Measurements from ENCODE around the gene IGFBP5.

The IGFBP5 gene

DNA sequence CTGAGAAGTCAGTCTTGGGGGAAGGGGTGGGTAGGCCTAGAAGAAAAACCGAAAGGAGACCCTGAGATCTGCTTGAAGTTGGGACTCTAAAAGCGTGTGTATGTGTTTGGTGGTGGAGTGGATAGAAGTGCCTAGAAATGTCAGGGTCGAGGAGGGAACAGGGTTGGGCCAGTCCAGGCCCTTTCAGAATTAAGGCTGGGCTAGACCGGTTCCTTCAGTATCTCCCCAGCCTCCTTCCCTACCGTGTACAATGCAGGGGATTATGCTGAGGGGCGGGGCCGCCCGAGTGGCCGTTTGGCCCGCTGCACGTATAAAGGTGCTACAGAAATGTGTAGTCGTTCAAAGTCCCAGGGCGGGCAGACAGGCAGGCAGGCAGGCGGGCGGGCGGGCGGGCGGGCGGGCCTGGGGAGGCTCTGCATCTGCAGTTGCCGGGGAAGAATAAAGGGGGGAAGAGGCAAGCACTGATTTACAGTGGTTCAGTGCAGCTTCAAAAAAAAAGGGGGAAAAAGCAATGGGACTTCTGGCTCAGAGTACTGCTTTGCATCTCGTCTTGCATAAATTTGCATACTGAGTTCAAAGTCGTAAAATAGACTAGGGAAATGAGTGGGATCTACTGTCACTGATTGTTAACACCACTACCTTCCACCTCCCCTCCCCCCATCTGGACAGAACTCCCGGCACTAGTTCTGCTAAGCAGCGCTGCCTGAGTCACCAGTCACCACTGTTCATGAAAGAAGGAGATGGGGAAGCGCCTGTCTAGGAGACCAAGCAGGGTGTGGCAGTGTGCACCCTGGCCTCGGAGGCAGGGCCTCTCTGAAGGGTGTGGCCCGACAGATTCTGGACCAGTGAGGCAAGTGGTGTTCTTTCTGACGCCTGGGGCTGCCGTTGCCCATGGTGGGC, 58.5 kb downstream of the IGFBP5 start:
- DNase-seq = no peak

DNA sequence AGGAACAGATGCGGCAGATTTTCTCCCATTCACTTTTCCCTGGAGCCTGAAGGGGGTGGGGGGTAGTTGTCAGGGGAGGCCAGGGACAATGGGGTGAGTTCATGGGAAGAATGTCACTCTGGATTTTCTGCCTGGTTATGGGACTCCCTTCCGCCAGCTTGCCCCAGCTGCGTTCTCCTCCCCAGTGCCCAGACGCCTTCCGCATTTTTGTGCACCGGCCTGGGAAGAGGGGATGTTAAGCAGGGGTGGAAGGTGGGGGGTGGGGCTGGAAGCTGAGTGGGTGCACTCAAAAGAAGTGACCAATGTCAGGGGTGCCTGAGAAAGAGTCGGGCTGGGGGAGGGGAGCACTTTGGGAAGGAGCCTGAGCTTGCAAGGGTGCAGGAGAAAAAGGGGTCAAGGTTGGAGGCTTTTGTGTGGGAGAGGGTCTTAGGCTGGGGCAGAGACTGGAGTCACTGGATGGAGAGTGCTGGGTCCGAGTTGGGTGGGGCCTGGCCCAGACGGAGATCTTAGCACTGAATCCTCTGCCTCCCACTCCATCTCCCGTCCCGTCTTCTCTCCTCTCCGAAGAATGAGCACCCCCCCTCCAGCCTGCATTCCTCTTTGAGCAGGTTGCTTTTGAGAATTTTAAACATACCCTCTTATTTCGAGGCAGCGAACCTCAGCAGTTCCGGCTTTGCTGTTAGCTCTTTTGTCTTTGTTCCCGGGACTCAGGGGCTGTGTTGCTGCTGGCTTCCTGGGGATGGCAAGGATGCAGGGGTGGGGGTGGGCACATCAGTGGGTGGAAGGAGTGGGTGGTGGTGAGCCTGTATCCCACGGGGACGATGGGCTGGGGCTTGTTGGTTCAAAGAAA, 59.4 kb downstream of the IGFBP5 start:
- DNase-seq = no peak

DNA sequence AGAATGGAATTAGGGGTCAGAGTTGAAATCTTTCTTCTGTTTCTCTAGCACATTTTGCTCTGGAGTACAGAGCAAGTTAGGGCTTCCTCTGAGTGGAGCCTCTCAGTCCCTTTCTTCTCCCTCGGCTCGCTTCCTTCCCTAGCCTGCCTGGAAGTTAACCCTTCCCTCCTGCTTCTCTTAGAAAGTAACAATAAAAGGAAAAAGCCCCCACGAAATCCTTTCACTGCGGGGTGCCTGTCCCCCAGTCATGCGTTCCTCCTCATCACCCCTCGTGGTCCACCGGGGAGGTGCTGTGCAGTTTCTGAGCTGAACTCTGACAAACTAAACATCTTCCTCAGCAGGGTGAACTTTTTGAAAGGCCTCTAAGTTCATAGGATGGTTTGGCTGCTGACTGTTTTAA, 60.2 kb downstream of the IGFBP5 start:
- no peak for DNase-seq

DNA sequence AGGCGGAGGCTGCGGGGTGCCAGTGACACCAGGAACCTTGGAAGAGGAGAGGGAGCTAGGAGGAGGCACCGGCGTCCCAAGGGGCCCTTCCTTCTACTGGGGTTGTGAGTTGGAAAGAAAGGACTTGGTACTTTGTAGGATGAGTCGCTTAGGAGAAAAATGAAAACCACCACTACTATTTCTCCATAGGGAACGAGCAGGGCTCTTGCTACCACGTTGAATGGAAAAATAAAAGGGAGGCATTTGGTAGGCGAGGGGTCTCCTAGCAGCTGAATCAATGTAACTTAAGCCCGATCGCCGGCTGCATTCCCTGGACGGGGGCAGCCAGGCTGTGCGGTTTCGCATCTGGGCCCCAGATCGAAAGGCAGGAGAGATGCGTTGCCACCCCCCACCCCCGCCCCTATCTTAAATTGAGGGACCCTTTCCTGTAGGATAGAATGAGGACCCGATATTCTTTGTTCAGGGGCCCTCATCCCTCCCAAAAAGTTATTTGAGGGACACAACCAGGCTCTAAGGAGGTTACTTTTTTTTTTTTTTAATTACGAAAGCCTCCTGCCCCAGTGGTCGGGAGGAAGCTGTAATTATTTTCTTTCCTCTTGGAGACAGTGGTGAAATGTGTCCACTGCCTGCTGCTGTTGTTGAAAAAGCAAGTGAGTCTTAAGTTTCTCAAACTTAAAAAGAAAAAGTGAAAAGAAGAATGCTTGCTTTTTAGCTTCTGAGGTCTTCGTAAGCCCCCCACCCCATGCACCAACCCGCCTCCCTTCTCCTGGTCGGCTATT, 60.8 kb downstream of the IGFBP5 start:
- no peak for DNase-seq

DNA sequence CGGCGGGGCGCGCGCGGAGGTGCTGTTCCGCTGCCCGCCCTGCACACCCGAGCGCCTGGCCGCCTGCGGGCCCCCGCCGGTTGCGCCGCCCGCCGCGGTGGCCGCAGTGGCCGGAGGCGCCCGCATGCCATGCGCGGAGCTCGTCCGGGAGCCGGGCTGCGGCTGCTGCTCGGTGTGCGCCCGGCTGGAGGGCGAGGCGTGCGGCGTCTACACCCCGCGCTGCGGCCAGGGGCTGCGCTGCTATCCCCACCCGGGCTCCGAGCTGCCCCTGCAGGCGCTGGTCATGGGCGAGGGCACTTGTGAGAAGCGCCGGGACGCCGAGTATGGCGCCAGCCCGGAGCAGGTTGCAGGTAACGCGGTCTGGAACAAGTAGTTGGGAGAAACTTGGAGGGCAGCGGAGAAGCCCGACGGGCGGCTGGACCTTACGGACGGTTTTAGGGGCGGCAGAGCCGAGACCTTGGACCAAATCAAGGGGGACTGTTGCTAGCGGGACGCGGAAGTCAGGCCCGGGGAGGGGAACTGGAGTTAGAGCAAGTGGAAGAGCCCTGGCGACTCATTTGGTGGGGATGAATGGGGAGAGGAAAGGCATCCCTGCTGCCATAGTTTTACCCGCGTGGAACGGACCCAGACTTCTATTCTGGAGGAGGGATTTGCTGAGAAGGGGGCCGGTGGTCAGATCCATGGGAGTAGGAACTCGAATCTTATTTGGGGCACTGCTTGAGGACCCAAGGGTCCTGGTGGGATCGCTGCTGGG, 61.6 kb downstream of the IGFBP5 start:
- no peak for DNase-seq

DNA sequence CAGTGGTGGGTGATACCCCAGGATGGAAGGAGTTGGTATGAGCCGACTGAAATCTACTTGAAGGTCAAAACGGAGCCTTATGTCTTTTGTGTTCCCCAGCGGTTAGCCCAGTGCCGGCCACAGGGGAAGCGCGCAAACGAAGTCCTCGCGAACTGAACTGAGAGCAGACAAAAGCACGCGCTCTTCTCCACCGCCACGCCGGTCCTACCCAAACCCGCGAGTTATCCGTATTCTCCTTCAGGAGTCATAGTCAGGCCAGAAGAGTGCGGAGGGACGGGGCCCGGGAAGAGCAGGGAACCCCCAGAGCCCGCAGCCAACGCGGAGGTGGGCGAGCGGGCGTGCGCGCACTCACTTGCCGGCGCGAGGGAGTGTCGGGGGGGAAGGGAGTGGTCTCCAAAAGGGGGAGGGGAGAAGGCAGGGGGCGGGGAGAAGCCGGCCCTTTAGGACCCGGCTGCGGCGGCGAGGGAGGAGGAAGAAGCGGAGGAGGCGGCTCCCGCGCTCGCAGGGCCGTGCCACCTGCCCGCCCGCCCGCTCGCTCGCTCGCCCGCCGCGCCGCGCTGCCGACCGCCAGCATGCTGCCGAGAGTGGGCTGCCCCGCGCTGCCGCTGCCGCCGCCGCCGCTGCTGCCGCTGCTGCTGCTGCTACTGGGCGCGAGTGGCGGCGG, 62.3 kb downstream of the IGFBP5 start, which contains the start of gene IGFBP2:
Gene IGFBP2, plus strand, starts transcription at position 469 of the 664 bp plus-strand sequence. Its CDS starts 104 bp downstream, at position 573.
- DNase-seq = no peak

DNA sequence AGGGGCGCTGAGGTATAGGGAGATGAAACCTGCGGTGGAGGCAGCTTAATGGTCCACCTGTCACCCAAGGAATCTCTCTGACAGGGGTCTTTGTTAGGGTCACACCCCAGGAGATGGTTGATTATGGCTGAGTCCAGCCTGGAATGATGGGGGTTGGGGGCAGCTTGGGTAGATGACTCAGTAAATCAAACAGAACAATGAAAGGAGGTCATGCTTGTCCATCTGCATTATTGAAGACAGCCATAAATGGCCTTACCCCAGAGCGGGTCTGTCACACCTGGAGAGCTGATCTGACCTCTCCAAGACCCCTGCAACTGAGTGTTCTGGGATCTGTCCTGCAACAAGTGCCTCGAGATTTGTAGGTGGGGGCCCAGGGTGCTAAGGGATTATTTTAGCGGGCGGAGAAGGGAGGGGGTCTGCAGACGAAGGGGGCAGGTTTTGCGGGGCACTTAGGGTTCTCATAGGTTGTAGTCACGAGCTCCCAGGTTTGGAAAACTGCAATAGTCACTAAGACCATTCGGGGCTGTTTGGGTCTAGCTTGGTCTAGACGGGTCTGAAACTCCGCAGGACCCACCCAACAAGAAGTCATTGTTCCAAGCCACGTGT, 62.9 kb downstream of the IGFBP5 start:
- DNase-seq = no peak

DNA sequence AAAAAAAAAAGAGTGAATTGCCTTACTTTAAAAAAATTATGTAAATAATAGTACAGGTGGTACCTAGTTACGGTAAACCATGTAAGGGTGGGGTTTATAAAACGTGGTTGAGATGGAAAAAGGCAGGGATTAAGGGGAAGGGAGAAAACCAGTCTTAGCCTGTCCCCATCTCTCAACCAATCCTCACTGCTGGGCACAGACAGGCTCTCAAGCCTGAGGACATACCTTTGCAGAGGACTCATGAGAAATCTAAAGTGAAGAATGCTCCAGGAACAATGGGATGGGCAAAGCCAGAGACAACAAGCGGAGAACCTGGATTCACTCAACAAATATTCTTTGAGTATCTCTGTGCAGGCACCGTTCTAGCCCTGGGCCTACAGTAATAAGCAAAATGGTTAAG, 65.6 kb downstream of the IGFBP5 start:
- DNase-seq = no peak

DNA sequence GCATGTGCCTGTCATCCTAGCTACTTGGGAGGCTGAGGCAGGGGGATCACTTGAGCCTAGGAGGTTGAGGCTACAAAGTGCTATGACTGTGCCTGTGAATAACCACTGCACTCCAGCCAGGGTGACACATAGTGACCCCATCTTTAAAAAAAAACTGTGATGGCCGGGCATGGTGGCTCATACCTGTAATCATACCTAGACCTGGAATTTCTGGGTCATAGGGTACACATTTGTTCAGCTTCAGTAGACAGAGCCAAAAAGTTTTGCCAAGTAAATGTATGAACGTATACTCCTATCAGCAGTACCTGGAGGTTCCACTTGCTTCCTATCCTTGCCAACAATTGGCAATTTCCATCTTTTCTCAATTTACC, 68.5 kb downstream of the IGFBP5 start:
- DNase-seq = no peak

DNA sequence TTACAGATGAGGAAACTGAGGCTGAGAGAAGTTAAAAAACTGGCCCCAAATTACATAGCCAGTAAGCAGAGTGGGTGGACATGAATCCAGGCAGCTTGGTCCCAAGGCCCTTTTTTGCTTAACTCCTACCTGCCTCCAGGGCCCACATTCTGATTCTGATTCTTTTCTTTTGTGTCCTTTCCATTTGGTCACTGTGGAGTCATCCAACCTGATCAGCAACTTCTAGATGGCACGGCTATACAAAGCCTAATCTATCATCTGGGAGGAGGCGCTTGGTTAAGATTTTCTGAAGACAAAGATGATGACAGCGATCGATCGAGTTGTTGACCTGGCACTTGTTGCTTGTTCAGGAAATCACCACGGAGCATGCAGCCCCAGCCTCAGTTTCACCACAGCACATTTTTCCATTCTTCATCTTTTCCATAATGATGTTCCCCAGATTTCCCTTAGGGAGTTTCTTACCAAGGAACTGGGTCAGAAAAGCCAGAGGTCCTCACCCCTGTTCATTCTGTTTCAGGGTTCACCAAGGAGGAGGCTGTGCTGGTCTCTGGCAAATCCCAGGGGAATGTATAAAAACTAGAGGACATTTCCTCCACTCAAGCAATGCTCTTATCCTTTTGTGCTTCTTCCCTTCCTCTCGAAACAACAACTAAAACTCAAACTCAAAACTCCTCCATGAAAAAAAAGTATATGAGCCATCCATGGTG, 69.0 kb downstream of the IGFBP5 start:
- no peak for DNase-seq

DNA sequence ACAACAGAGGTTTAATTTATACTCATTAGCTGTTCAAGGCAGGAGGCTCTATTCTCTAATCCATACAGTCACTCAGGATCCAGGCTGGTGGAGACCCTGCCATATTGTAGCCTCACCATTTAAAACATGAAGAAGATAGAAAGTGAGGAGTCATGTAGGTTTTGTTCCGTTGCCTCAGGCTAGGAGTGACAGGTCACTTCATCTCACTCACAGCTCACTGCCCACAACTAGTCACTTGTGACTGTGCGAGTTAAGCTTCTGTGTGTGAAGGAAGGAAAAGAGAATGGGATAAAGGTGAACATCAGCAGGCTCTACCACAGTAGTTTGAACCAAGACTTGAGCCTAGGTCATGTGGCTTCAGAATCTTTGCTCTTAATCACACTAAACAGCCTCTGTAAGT, 71.1 kb downstream of the IGFBP5 start:
- DNase-seq = no peak

DNA sequence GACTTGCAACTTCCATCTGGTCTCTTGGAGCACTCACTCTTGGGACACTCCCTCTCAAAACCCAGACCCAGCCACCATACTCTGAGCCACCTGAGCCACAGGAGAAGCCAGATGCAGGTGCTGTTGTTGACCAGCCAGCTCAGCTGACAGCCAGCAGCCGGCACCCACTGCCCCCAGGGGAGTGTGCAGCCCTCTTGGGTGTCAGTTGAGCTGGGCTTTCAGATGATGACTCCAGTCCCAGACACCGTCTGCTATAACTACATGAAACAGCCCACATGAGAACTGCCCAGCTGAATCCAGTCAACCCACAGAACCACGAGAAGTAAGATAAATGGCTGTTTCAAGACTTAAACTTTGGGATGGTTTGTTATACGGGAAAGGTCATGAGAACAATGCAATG, 72.8 kb downstream of the IGFBP5 start:
- no peak for DNase-seq

Measured in activated CD4-positive, alpha-beta T cell treated with anti-CD3 and anti-CD28 coated beads for 1 hour (primary cell).